RCC 7860 (cell line): Measurements from ENCODE around the gene ADAMTSL1.
A peak's percentile ranks its signal among the peaks of the same experiment; 100 is the strongest.

Experiments used
- DNase-seq: peaks from one replicate; pipeline ENCODE4 v3.0.0-alpha.2; 2015; ENCODE audit warnings: low spot score
- FAIRE-seq: peaks from 2 replicates; lab custom pipeline; 2012; peaks lifted over from hg19 to GRCh38; lab: Jason Lieb, UNC

Gene ADAMTSL1

DNA sequence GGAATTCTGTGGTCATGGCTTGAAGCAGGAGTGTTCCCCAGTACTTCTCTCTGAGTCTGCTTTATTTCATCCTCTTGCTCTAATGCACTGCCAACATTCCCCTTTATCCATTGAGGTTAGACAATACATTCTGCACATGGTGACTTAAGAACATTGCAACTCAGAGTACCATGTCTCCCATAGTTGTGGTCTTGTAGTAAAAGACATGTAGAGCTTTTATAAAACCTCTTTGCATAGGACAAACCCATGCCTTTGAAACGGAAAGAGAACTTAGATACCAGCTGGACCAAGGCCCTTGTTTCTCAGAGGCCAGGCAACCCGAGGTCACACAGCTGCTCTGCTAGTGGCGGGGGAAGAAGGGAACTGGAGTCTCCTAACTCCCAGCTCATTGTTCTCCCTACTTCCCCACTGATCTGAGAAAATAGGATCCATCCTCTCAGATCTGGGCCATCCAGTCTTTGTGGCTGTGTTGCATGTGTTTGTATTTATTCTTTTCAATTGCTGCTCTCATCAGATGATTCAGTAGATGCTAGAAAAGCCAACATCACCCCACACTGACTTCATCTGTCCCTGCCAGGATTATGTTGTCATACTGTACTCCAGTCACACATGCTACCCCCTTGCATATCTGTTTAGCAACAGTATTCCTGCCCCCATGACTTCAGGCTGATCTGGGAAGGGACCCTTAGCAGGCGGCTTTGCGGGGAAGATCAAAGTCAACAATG lies 322.2 kb downstream of the ADAMTSL1 start:
- FAIRE-seq: no peak

DNA sequence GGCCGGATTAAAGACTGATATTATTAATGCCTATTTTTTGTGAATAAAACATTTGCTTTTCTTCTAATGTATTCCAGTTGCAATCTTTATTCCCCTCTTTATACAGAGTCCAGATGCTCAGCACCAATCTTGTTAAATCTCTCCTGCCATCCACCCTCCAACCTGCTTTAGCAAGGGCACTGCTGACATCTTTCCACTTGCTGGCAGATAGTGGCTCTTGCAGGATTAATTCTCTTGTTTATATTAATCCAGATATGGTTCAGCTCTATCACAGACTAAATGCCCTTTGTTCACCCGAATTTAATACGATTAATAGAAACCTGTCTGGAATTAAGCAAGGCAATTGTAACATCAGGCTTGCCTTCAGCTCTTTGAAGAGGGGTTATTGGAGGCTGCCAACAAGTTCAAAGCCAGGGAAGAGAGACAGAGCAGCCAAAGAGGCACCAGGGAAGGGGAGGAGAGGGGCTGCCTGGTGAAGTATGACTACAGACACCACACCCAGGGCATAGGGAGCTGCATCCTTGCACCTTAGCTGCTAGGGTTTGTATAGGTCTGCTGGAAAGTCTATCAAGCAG lies 322.8 kb downstream of the ADAMTSL1 start:
- DNase-seq: no peak

More for the DNA sequence above, 322.2 kb downstream of the ADAMTSL1 start:
- DNase-seq: no peak

DNA sequence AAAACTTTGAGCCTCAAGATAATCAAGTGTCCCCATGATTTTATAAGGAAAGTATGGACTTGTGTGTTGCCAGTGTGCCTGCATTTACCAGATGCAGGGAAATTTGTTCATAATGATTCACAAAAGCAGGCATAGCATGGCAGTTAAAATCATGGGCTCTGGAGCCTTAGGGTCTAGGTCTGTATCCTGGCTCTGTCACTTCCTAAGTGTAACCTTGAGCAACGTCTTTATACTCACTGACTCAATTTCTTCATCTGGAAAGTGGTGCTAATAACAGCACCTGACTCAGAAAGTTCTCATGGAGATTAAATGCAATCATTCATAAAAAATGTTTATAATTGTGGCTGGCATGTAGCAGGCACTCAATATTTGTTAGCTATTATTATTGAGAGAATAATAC lies 324.2 kb downstream of the ADAMTSL1 start:
- FAIRE-seq: no peak
- no peak for DNase-seq

More for the DNA sequence above, 322.8 kb downstream of the ADAMTSL1 start:
- no peak for FAIRE-seq

DNA sequence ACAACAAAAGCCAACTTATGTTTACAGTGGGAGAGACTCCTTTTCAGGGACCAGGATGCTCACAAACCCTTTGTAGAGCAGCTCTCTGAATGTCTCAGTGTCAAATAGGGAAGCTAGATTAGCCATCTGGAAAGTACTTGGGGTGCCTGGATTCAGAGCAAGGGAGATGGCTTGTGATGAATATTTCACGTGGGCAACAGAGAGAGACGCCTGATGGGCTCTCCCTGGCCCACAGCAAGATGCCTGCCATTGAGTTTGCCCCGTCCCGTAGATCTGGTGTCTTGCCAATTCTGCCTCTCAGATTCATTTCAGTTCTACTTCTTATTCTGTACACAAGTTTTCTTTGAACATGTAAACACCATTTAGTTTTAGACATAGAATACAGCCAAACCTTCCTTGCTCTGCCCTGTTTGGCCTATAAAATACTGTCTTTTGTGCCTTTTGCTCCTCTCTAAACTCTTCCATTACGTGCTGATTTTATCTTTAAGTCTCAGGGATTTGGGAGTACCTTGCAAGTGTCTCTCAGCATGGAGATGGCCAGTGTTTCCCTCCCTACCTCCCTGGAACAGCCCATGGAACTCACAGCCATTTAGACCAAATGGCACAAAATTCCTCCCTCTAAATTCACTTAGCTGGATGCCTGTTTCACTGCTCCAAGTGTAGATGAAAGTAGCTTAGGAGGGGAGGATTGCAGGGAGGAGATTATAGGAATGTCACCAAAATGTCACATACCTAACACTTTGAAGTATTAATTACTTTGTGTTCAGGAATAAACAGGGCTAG lies 324.7 kb downstream of the ADAMTSL1 start:
- DNase-seq: no peak
- FAIRE-seq: no peak

DNA sequence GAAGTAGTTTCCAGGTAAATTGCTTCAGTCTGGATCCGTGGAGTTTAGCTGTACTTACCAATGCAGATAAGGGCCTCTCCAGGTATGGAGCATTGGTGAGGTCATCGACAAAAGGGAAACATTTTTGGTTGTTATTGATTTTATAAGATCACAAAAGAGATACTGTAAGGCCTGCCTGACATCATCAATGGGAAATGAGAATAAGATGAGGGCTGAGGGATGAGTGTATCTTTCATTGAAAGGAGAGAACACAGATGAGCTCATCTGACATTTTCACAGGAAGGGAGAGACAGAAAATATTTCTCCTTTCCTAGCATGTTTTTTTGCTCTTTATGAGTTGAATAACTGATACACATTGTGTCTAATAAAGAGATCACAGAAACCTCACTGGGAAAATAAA lies 325.5 kb downstream of the ADAMTSL1 start:
- FAIRE-seq (no peak), DNase-seq (no peak)

DNA sequence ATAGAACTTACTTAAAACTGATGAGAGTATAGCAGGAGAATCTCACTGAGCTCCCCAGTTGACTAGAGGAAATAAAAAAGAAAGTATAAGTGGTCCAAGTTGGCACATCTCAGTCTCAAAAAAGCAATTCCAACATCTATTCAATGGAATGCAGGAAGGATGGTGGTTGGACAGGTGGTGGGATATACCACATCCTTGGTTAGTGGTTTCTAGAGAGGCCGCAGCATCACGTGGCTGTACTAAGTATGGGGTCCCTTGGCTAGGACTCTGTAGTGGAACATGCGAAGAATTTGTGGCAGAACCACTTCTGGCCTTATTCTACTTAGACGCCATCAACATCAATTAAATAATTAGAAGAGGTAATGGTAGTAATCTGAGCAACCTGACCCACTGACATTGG lies 326.6 kb downstream of the ADAMTSL1 start:
- FAIRE-seq: no peak
- no peak for DNase-seq

DNA sequence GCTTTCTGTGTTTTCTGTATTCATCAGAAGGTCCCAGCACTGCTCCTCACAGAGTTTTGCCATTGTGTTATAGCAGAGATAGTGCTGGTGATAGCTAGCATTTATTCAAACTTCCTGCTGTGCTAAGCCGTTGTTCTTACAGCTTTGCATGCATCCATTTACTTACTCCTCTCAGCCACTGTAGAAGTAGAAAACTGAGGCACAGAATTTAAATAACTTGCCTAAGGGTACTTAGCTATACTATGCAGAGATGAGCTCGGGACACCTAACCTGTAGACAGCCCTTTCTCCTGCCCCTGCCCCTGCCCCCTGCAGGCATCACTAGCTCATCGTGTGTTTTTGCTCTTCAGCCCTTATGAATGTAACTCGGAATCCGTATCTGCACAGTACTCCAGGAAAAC lies 331.4 kb downstream of the ADAMTSL1 start:
- no peak for FAIRE-seq
- no peak for DNase-seq

DNA sequence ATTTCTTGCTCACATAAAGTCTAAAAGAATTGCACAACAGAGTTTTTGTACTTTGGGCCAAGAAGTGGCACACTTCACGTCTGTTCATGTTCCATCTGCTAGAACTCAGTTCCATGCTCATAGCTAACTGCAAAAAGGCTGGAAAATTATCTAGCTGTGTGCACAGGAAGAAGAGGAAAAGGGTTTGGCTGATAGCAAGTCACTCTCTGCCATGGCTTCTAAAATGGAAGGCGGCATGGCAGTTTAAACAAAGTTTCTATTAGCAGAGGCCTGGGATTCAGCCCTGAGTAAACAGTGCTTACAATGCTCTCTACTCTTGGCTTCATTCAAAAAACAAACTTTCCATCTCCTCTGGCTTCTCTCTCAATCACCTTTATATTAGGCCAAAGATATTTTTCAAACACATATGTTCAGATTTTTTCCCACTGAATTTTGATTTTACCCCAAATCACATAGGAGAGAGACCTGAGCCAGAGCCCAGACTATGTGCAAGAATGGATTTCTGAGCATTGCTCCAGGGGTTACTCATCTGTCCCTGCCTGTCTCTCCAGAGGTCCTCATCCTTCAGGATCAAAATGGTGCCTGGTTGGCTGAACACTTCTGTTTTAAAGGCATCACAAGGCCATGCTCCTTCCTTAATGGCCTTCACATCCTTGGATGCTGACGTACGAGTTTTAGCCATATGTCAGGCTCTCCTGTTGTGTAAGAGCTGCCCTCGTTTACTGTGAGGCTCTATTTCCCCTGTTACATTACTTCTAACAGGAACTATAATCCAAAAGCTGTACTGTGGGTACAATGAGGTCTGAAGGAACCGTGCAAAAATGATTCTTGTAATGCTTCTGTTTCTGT lies 332.5 kb downstream of the ADAMTSL1 start:
- DNase-seq (no peak), FAIRE-seq (no peak)

DNA sequence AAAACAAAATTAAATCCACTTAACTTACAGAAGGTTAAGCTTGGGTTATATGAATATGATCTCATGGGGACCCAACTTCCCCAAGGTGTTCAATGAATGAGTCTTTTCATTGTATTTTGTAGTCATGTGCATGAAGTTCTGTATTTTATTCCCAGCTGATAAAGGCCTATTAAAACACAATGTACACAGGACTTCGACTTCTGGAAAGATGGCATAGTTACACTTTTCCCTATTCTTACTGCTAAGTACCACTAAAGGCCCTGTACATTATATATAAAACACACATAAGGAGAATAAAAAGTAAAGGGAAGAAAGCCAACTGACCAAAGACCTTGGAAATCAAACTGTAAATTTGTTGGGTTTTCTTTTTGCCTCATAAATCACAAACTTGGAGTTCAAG lies 336.6 kb downstream of the ADAMTSL1 start:
- DNase-seq (no peak), FAIRE-seq (no peak)

DNA sequence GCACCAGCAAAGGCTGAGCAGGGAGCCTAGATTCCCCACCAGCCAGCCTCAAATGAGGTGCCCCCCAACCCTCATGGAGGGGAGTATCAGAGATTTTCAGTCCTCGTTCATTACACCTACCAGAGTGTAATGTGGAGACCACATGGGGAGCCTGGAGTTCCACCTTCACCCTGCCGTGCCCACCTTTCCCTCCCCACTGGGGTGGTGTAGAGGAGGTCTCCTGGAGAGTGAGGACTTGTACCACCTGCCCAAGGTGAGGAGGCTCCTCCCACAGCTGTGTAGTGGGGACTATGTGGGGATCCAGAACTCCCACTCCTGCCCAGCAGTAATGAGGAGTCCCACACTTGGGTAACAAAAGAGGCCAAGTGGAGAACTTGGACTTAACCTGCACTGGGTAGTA lies 337.2 kb downstream of the ADAMTSL1 start:
- FAIRE-seq (no peak), DNase-seq (no peak)

DNA sequence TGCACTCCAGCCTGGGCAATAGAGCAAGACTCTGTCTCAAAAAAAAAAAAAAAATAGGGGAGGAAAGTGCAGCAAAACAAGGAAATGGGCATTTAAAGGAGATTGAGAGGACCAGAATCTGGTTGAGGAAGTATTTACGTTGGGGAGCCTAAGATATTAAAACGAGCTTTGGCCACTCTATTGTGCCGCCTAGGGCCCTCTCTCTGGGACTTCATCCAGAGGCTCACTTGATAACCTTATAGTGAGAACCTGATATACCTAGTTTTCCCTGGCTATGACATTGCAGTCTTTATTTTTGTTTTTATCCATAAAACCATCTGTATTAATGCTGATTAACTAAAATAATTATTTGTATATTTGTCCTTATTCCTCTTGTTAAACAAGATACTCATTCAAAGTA lies 345.5 kb downstream of the ADAMTSL1 start:
- DNase-seq (no peak), FAIRE-seq (no peak)

DNA sequence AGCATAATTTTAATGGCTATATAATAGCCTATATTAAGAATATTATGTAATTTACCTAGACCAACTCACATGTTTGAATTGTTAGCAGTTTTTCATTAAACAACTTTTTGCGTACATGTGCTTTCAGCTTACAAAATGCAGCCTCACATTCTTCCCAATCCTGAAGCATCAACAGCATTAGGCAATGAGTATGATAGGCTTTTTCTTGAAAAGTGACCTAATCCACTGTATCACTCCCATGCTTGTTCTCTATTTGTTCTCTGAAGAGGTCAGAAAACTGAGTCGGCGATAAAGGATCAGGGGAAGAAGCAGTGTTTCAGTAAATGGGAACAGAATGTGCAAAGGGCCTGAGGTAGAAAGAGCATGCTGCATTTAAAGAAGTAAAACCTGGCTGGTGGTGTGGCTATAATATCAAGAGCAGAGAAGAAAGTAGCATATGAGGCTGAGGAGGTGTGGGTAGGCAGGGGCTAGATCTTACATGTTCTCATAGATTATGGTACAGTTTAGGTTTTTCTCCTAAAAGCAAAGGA lies 346.7 kb downstream of the ADAMTSL1 start:
- no peak for FAIRE-seq

DNA sequence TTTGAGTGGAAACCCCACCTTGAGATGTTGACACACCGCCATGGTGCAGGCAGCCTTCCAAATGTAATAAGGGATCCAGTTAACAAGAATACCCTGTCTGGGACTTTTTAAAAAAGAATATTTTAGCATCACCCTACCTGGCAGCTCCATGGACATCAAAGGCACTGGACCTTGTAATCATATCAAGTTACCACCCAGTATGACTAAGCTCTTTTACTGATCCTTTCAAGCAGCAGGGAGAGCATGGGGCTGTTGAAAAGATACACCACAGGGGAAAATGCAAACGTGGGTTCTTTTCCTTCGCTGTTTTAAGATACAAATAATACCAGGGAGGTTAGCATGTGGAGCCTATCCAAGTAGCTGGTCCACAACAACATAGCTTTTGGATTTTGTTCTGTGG lies 347.8 kb downstream of the ADAMTSL1 start:
- DNase-seq (peak; percentile 33), FAIRE-seq (no peak)

More for the DNA sequence above, 346.7 kb downstream of the ADAMTSL1 start:
- no peak for DNase-seq

DNA sequence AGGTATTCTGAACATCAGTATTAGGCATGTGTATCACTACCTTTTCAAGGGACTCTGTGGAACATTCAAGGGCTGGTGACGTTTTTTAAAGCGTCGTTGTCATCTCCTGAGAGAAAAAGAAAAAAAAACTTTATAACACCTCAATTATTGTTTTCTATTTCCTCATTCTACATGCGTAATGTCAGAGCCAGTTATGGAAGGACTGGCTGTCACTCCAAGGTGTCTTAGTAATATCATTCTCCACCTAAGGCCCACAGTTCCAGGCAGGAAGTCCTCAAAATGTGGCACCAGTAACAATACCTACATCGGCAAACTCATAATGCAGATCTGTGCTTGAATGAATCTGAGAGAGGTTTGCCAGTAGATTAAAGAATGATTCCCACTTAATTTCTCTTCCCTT lies 348.9 kb downstream of the ADAMTSL1 start:
- no peak for FAIRE-seq

DNA sequence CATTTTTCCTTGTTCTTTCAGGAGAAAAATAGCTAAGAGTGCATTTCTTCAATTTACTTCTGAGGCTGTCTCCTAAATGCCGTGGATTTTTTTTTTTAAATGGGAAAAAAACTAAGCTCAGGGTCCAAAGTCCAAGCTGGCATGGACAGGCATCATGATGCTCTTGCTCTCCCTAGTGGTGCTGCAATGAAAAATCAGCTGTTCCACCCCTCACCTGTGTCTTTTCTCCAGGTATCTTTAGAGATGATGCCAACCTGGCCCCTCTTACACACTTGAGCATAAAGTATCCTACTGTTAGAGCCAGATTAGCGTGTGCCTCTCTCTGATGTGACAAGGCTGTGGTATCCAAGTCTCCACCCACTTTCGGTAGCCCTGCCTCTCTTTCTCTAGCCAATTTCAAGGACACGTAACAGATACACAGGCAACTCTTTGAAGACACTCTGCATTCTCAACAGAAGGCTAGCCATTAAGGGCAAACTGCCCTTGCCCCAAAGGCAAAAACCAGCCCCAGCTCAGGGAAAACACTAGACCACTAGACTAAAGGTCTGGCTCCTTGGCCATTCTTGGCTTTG lies 350.2 kb downstream of the ADAMTSL1 start:
- DNase-seq: no peak
- FAIRE-seq: no peak

More for the DNA sequence above, 348.9 kb downstream of the ADAMTSL1 start:
- DNase-seq: no peak

DNA sequence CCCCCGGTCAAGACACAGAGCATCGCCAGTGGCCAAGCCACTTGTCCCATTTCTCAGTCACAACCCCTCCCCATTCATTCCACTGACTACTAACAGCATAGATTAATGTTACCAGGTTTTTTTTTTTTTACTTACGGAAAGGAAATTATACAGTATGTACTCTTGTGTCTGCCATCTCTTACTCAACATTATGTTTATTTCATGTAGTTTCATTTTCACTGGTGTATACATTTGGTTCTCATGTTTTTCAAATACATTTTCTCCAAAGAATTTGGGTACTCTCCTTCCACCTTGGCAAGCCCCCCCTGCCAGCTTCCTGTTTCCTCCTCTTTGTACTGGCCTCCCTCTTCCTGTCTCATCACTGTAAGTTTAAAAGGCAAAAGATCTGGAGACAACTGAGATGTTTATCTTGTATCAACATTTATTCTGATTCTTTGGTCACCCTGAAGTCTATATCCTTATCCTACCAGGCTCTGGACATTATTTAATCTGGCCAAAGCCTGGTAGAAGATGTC lies 351.8 kb downstream of the ADAMTSL1 start:
- no peak for FAIRE-seq
- no peak for DNase-seq

DNA sequence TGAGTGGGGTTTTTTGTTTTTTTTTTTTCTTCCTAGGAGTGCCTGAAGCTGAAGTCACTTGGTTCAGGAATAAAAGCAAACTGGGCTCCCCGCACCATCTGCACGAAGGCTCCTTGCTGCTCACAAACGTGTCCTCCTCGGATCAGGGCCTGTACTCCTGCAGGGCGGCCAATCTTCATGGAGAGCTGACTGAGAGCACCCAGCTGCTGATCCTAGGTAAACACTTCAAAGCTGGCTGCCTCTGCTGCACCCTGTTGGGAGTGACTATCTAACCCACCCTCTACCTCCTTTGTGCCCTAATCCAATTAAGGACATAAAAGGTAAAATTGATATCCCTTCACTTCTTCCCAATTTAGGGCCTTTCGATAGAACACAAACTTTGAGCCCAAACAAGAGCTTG lies 352.3 kb downstream of the ADAMTSL1 start:
- FAIRE-seq (no peak), DNase-seq (no peak)

DNA sequence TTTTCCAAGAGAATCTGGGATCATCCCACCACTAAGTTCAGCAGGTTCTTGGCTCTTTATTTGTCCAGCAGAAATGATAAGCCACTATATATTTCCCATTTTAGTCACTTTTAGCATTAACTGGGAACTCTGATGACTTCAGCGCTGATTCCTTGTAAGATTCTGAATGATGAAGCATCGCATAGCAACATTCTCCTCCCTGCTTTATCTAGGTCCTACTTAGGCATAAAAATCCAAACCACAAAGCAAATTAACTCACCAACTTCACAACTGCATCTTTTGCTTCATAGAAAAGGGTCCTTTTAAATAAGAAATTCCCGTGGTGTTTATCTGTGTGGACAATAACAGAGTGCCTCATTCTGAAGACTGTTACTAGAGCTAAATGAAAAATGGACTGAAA lies 355.1 kb downstream of the ADAMTSL1 start:
- no peak for FAIRE-seq
- DNase-seq: no peak

DNA sequence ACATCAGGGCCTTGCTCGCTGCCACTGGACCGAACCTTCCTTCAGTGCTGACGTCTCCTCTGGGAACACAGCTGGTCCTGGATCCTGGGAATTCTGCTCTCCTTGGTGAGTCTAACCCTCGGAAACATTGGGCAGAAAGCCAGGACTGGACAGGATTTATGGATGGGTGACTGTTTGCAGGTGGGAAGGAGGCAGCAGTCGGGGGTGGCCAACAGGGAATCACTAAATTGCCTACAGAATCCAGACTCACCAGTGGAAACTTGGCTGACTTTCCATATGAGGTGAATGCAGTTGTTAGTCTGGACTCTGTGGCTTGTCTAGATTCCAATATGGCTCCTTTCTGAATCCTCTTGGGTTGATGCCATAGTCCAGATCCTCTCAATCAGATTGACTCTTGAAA lies 355.9 kb downstream of the ADAMTSL1 start:
- DNase-seq: peak; percentile 60
- peak; percentile 43 for FAIRE-seq

DNA sequence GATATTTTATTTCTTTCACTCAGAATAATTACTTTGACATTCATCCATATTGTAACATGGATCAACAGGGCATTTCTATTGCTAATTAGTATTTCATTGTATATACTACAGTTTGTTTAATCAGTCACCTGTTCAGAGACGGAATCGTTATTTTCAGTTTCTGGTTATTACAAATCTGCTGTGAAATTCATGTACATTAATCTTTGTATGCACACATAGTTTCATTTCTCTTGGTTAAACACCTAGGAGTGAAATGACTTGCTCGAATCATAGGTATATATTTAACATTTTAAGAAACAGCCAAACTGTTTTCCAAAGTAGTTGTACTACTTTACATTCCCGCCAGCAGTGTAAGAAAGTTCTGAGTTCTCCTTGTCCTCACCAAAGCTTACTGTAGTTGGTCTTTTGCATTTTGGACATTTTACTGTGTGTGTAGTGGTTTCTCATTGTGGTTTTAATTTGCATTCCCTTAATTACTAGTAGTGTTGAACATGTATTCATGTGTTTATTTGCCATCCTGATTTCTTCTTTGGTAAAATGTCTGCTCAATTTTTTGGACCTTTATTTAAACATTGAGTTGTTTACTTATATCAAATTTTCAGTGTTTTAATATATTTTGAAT lies 360.9 kb downstream of the ADAMTSL1 start:
- no peak for FAIRE-seq

More for the DNA sequence above, 360.9 kb downstream of the ADAMTSL1 start:
- DNase-seq: no peak
